ENCODE results near the gene HACD4.

HACD4 gene

GRCh38 chr9:21070906-21071305 lies 39.5 kb upstream of the HACD4 start:
- Histone ChIP-seq H3K27ac (ENCODE audit: poor library complexity, severe bottlenecking) (no peak overlapping the region), H3K36me3 (ENCODE audit: low read depth) (no peaks in the 10 kb centered on the region), H3K4me3 (ENCODE audit: severe bottlenecking) (no peak overlapping the region), H3K27me3 (ENCODE audit: insufficient read depth, poor library complexity, severe bottlenecking) (no peaks in the 10 kb centered on the region), H3K4me1 (ENCODE audit: insufficient read depth, poor library complexity, severe bottlenecking) (no peaks in the 10 kb centered on the region), H3K9me3 (ENCODE audit: severe bottlenecking) (no peaks in the 10 kb centered on the region)
- no peak for DNase-seq (ENCODE audit: low spot score)
- TF ChIP-seq CTCF (IDR thresholded peaks at IDR 0.05; ENCODE audit: poor library complexity, severe bottlenecking), result no peak
- ATAC-seq (ENCODE audit: low read depth), result no peak

- H3K27ac ChIP-seq (ENCODE audit: poor library complexity, severe bottlenecking), result peak overlapping the region; percentile 31
- TF ChIP-seq CTCF (IDR thresholded peaks at IDR 0.05; ENCODE audit: poor library complexity, severe bottlenecking), result no peak
- no peaks in the 10 kb centered on the region for H3K4me1 ChIP-seq (ENCODE audit: insufficient read depth, poor library complexity, severe bottlenecking)
- H3K9me3 ChIP-seq (ENCODE audit: severe bottlenecking), result no peaks in the 10 kb centered on the region
- DNase-seq (ENCODE audit: low spot score) (no peak), ATAC-seq (ENCODE audit: low read depth) (peak; percentile 95)
- no peak overlapping the region for H3K4me3 ChIP-seq (ENCODE audit: severe bottlenecking)
- no peaks in the 10 kb centered on the region for H3K27me3 ChIP-seq (ENCODE audit: insufficient read depth, poor library complexity, severe bottlenecking)
- H3K36me3 ChIP-seq (ENCODE audit: low read depth), result no peaks in the 10 kb centered on the region
These were observed 38.7 kb upstream of the HACD4 start for GRCh38 chr9:21070171-21070571.

- H3K27me3 ChIP-seq (ENCODE audit: insufficient read depth, poor library complexity, severe bottlenecking), result no peaks in the 10 kb centered on the region
- no peaks in the 10 kb centered on the region for H3K36me3 ChIP-seq (ENCODE audit: low read depth)
- ATAC-seq (ENCODE audit: low read depth) (no peak), DNase-seq (ENCODE audit: low spot score) (no peak)
- no peak for TF ChIP-seq CTCF (IDR thresholded peaks at IDR 0.05; ENCODE audit: poor library complexity, severe bottlenecking)
- H3K27ac ChIP-seq (ENCODE audit: poor library complexity, severe bottlenecking), result no peak overlapping the region
- H3K4me3 ChIP-seq (ENCODE audit: severe bottlenecking), result no peak overlapping the region
- H3K4me1 ChIP-seq (ENCODE audit: insufficient read depth, poor library complexity, severe bottlenecking), result no peaks in the 10 kb centered on the region
- no peaks in the 10 kb centered on the region for H3K9me3 ChIP-seq (ENCODE audit: severe bottlenecking)
These were observed 29.6 kb upstream of the HACD4 start for GRCh38 chr9:21060919-21061561.

- Histone ChIP-seq H3K36me3 (ENCODE audit: low read depth) (no peaks in the 10 kb centered on the region), H3K9me3 (ENCODE audit: severe bottlenecking) (no peaks in the 10 kb centered on the region), H3K27me3 (ENCODE audit: insufficient read depth, poor library complexity, severe bottlenecking) (no peaks in the 10 kb centered on the region), H3K4me3 (ENCODE audit: severe bottlenecking) (no peak overlapping the region), H3K27ac (ENCODE audit: poor library complexity, severe bottlenecking) (no peak overlapping the region), H3K4me1 (ENCODE audit: insufficient read depth, poor library complexity, severe bottlenecking) (no peaks in the 10 kb centered on the region)
- ATAC-seq (ENCODE audit: low read depth), result peak; percentile 61; the same call in 1 of the 3 replicates
- no peak for DNase-seq (ENCODE audit: low spot score)
- TF ChIP-seq CTCF (IDR thresholded peaks at IDR 0.05; ENCODE audit: poor library complexity, severe bottlenecking), result no peak
These were observed 25.5 kb upstream of the HACD4 start for GRCh38 chr9:21056931-21057330.

- H3K36me3 ChIP-seq (ENCODE audit: low read depth), result no peaks in the 10 kb centered on the region
- no peak overlapping the region for H3K27ac ChIP-seq (ENCODE audit: poor library complexity, severe bottlenecking)
- ATAC-seq (ENCODE audit: low read depth) (no peak), DNase-seq (ENCODE audit: low spot score) (no peak)
- no peaks in the 10 kb centered on the region for H3K27me3 ChIP-seq (ENCODE audit: insufficient read depth, poor library complexity, severe bottlenecking)
- no peaks in the 10 kb centered on the region for H3K4me1 ChIP-seq (ENCODE audit: insufficient read depth, poor library complexity, severe bottlenecking)
- no peak for TF ChIP-seq CTCF (IDR thresholded peaks at IDR 0.05; ENCODE audit: poor library complexity, severe bottlenecking)
- no peaks in the 10 kb centered on the region for H3K9me3 ChIP-seq (ENCODE audit: severe bottlenecking)
- H3K4me3 ChIP-seq (ENCODE audit: severe bottlenecking), result no peak overlapping the region
These were observed 22.4 kb upstream of the HACD4 start for GRCh38 chr9:21053851-21054250.

Measured in RWPE2 (cell line).